ENCODE results near the gene ID4.

- TF ChIP-seq, protein P1, sequence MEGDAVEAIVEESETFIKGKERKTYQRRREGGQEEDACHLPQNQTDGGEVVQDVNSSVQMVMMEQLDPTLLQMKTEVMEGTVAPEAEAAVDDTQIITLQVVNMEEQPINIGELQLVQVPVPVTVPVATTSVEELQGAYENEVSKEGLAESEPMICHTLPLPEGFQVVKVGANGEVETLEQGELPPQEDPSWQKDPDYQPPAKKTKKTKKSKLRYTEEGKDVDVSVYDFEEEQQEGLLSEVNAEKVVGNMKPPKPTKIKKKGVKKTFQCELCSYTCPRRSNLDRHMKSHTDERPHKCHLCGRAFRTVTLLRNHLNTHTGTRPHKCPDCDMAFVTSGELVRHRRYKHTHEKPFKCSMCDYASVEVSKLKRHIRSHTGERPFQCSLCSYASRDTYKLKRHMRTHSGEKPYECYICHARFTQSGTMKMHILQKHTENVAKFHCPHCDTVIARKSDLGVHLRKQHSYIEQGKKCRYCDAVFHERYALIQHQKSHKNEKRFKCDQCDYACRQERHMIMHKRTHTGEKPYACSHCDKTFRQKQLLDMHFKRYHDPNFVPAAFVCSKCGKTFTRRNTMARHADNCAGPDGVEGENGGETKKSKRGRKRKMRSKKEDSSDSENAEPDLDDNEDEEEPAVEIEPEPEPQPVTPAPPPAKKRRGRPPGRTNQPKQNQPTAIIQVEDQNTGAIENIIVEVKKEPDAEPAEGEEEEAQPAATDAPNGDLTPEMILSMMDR (IDR thresholded peaks at IDR 0.05): no peak
- peak in 1 of 2 donors; percentile 60 for TF ChIP-seq POLR2A (IDR thresholded peaks at IDR 0.05)
These were observed at the start of gene ID4 for GRCh38 chr6:19836799-19837510.
